Osteoblast (primary cell): ENCODE measurements around the gene NELFE. TPM values are rescaled to one million over a fixed set of nuclear protein-coding genes. Genes with fewer than 3 reads are reported as not detected.

Experiments used
- DNase-seq: peaks from one replicate; pipeline ENCODE4 v3.0.0; 2011; ENCODE audit warnings: low spot score, mixed read lengths; ENCODE audit not compliant: insufficient read length; ENCODE audit errors: missing footprints
- H2AFZ ChIP-seq: 2 replicates; pipeline ENCODE4 v1.6.0; 2011; ENCODE audit warnings: mild to moderate bottlenecking, low read length
- H3K27ac ChIP-seq: 2 replicates; pipeline ENCODE4 v1.5.1; 2011; ENCODE audit warnings: mild to moderate bottlenecking, low read depth, low read length, moderate library complexity
- H3K27me3 ChIP-seq: 2 replicates; pipeline ENCODE4 v1.6.0; 2012; ENCODE audit warnings: mild to moderate bottlenecking, control low read depth, inconsistent platforms, low read length, moderate library complexity; ENCODE audit not compliant: insufficient read depth
- H3K36me3 ChIP-seq: 2 replicates; pipeline ENCODE4 v1.5.1; 2011; ENCODE audit warnings: mild to moderate bottlenecking, low read length, control low read depth, moderate library complexity; ENCODE audit not compliant: insufficient read depth
- H3K4me1 ChIP-seq: 2 replicates; pipeline ENCODE4 v1.5.1; 2011; ENCODE audit warnings: mild to moderate bottlenecking, low read length, control low read depth, moderate library complexity; ENCODE audit not compliant: insufficient read depth
- H3K4me2 ChIP-seq: 2 replicates; pipeline ENCODE4 v1.6.0; 2011; ENCODE audit warnings: mild to moderate bottlenecking, low read length; ENCODE audit not compliant: insufficient read depth
- H3K4me3 ChIP-seq: fragments of 200-600 bp; sonication (generic); 3 replicates; pipeline ENCODE4 v1.5.1; 2012; ENCODE audit warnings: mild to moderate bottlenecking, low read length, inconsistent platforms; ENCODE audit not compliant: insufficient read depth
- H3K79me2 ChIP-seq: 2 replicates; pipeline ENCODE4 v1.6.0; 2012; ENCODE audit warnings: mild to moderate bottlenecking, low read length, control low read depth, inconsistent platforms; ENCODE audit not compliant: insufficient read depth
- H3K9me3 ChIP-seq: 2 replicates; pipeline ENCODE4 v1.5.1; 2011; ENCODE audit warnings: low read depth, low read length, control low read depth
- H4K20me1 ChIP-seq: 2 replicates; pipeline ENCODE4 v1.6.0; 2012; ENCODE audit warnings: mild to moderate bottlenecking, low read length, control low read depth; ENCODE audit not compliant: insufficient read depth
- total RNA-seq: library from RNA; depleted of rRNA; stranded (reverse); fragments of >200 nt; gene quantifications from 2 replicates; pipeline ENCODE4 v1.2.3, GENCODE V29; 2012
- TF ChIP-seq, protein P1 (sequence below): IDR thresholded peaks from 2 replicates; pipeline ENCODE4 v1.5.1; 2011; ENCODE audit warnings: mild to moderate bottlenecking, low read depth, low read length, moderate library complexity; ENCODE audit errors: extremely low read depth

Gene NELFE
- total RNA-seq, 1 donor, result 86.5 TPM

DNA sequence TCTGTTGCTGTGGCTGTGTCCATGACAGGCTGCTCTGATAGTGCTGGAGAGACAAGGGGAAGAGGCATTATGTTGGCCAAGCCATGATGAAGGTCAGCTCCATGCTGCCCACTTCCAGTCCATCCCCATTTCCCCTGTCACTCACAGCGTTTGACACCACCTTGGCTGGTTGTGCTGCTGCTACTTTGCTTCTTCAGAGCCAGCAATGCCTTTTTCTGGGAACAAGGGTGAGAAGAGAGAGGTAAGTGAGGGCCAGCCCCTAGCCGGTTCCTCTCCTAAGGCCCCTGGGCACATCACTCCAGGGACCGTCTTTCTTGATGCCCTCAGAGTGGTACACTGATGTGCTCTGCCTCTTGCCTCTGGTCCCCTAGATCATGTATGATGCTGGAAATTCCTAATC, 2.0 kb downstream of the NELFE start:
- peak; percentile 66 for DNase-seq
- TF ChIP-seq, protein P1, sequence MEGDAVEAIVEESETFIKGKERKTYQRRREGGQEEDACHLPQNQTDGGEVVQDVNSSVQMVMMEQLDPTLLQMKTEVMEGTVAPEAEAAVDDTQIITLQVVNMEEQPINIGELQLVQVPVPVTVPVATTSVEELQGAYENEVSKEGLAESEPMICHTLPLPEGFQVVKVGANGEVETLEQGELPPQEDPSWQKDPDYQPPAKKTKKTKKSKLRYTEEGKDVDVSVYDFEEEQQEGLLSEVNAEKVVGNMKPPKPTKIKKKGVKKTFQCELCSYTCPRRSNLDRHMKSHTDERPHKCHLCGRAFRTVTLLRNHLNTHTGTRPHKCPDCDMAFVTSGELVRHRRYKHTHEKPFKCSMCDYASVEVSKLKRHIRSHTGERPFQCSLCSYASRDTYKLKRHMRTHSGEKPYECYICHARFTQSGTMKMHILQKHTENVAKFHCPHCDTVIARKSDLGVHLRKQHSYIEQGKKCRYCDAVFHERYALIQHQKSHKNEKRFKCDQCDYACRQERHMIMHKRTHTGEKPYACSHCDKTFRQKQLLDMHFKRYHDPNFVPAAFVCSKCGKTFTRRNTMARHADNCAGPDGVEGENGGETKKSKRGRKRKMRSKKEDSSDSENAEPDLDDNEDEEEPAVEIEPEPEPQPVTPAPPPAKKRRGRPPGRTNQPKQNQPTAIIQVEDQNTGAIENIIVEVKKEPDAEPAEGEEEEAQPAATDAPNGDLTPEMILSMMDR, result no peak
- peaks cover 49% of the 10 kb centered on the region for H3K79me2 ChIP-seq
- no peak overlapping the region for H2AFZ ChIP-seq
- H4K20me1 ChIP-seq, result no peaks in the 10 kb centered on the region
- H3K9me3 ChIP-seq, result no peaks in the 10 kb centered on the region
- H3K27me3 ChIP-seq, result no peaks in the 10 kb centered on the region
- no peak overlapping the region for H3K4me2 ChIP-seq
- no peak overlapping the region for H3K4me3 ChIP-seq
- no peak overlapping the region for H3K27ac ChIP-seq
- peaks cover 17% of the 10 kb centered on the region for H3K4me1 ChIP-seq
- peaks cover 64% of the 10 kb centered on the region for H3K36me3 ChIP-seq

DNA sequence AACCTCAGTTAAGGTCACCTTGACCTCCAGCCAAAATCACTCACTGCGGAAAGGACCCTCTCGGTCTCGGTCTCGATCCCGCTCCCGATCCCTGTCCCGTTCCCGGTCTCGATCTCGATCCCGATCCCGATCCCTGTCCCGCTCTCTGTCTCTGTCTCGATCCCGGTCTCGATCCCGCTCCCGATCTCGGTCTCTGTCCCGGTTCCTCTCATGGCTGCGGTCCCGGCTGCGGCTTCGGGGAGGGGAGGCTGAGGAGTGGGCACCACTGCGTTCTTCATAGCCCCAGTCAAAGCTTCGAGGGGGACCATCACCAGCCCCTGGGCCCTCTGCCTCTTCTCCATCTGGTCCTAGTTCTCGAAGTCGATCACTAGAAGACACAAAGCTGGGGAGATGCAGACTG, 4.3 kb downstream of the NELFE start:
- no peaks in the 10 kb centered on the region for H4K20me1 ChIP-seq
- peaks cover 14% of the 10 kb centered on the region for H3K4me1 ChIP-seq
- DNase-seq, result peak; percentile 64
- H3K27ac ChIP-seq, result no peak overlapping the region
- H3K4me3 ChIP-seq, result no peak overlapping the region
- H3K79me2 ChIP-seq, result peaks cover 28% of the 10 kb centered on the region
- TF ChIP-seq, protein P1, result no peak
- H3K4me2 ChIP-seq, result no peak overlapping the region
- H3K9me3 ChIP-seq, result no peaks in the 10 kb centered on the region
- peaks cover 57% of the 10 kb centered on the region for H3K36me3 ChIP-seq
- H2AFZ ChIP-seq, result no peak overlapping the region
- H3K27me3 ChIP-seq, result no peaks in the 10 kb centered on the region

DNA sequence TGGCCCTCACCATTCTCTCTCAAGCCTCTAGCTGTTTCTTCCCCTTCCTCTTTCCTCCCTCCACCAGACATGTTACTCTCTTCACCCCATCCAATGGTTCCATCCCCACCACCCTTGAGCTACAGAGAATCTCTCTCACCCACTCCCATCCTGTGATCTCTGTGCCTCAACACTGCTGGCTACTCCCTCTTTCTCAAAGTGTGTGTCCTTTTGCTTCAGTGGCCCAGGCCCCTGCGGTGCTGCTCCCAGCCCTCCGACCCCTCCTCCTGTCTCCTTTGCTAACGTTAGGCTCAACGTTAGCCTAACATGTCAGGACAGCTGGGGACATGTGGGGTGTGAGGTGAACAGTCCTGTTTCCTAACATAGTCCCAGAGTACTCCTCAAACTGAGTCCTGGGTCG, 5.9 kb downstream of the NELFE start:
- no peaks in the 10 kb centered on the region for H3K27me3 ChIP-seq
- peak; percentile 42 for DNase-seq
- TF ChIP-seq, protein P1, result no peak
- no peak overlapping the region for H3K4me3 ChIP-seq
- H4K20me1 ChIP-seq, result no peaks in the 10 kb centered on the region
- peaks cover 11% of the 10 kb centered on the region for H3K4me1 ChIP-seq
- H3K4me2 ChIP-seq, result no peak overlapping the region
- peaks cover 57% of the 10 kb centered on the region for H3K36me3 ChIP-seq
- H3K9me3 ChIP-seq, result no peaks in the 10 kb centered on the region
- peaks cover 15% of the 10 kb centered on the region for H3K79me2 ChIP-seq
- H3K27ac ChIP-seq, result no peak overlapping the region
- H2AFZ ChIP-seq, result no peak overlapping the region

DNA sequence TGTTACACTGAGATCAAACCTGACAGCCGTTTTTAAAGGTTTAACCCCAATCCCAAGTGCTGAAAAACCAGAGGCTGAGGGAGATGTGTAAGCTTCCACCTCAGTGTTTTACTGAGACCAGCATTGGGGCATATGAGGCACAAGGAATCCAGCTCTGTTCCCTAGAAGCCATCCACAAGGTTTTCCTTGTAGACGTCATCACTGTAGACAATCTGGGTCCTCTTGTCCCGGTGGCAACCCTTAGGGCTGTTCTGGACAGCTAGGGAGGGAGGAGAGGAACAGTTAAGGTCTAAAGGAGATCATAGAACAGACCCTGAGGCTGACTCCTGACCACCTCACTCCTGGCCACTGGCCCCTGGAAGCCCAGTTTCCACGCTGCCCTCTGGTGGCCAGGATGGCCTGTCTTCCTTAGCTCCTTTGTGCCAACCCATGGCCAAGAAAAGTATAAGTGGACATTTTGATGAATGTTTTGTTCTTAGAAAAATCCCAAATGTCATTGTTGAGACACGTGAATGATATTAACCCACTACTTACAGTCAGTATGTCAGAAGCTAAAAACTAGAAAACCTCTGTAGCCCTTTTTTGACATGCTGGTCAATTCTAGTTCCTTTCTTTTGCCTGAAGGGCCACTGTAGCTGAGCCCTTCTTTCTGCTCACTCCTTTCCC, 6.5 kb downstream of the NELFE start:
- no peak overlapping the region for H3K27ac ChIP-seq
- TF ChIP-seq, protein P1, result peak; percentile 93
- peaks cover 9% of the 10 kb centered on the region for H3K79me2 ChIP-seq
- DNase-seq, result peak; percentile 96
- no peak overlapping the region for H3K4me2 ChIP-seq
- H3K4me3 ChIP-seq, result no peak overlapping the region
- no peaks in the 10 kb centered on the region for H3K9me3 ChIP-seq
- H3K36me3 ChIP-seq, result peaks cover 56% of the 10 kb centered on the region
- H2AFZ ChIP-seq, result no peak overlapping the region
- H3K27me3 ChIP-seq, result no peaks in the 10 kb centered on the region
- H3K4me1 ChIP-seq, result peaks cover 7% of the 10 kb centered on the region
- H4K20me1 ChIP-seq, result no peaks in the 10 kb centered on the region
